CD1c-positive myeloid dendritic cell (primary cell): ENCODE results near the gene PARM1.
"Not testable (repeated sequence)": the region's sequence is repeated elsewhere in the genome, so short reads cannot be mapped to it uniquely, and the experiment has no call there.

Source experiments
- DNase-seq: peaks from one replicate; pipeline ENCODE4 v3.0.0-alpha.2; 2016; ENCODE audit errors: extremely low spot score

PARM1 gene

GRCh38 chr4:74983253-74983635 lies 50.3 kb downstream of the PARM1 start:
- DNase-seq, result no peak

GRCh38 chr4:74990276-74990875 lies 57.5 kb downstream of the PARM1 start:
- DNase-seq, result no peak

GRCh38 chr4:74994436-74994835 lies 61.5 kb downstream of the PARM1 start:
- DNase-seq, result not testable (repeated sequence)

- no peak for DNase-seq
These were observed 64.1 kb downstream of the PARM1 start for GRCh38 chr4:74996996-74997395.

- no peak for DNase-seq
These were observed 65.2 kb downstream of the PARM1 start for GRCh38 chr4:74997948-74998729.

GRCh38 chr4:74999714-75000309 lies 66.9 kb downstream of the PARM1 start:
- no peak for DNase-seq

- DNase-seq, result no peak
These were observed 69.0 kb downstream of the PARM1 start for GRCh38 chr4:75001871-75002270.

GRCh38 chr4:75002381-75002780 lies 69.5 kb downstream of the PARM1 start:
- DNase-seq, result no peak

- DNase-seq, result no peak
These were observed 71.1 kb downstream of the PARM1 start for GRCh38 chr4:75003979-75004378.

- DNase-seq, result no peak
These were observed 72.1 kb downstream of the PARM1 start for GRCh38 chr4:75004755-75005668.

GRCh38 chr4:75005727-75006126 lies 72.8 kb downstream of the PARM1 start:
- DNase-seq, result no peak

- DNase-seq, result no peak
These were observed 75.0 kb downstream of the PARM1 start for GRCh38 chr4:75007891-75008290.

- no peak for DNase-seq
These were observed 76.2 kb downstream of the PARM1 start for GRCh38 chr4:75009138-75009537.

- DNase-seq, result no peak
These were observed 78.3 kb downstream of the PARM1 start for GRCh38 chr4:75011131-75011795.

GRCh38 chr4:75015627-75016026 lies 82.7 kb downstream of the PARM1 start:
- no peak for DNase-seq

- DNase-seq, result no peak
These were observed 83.6 kb downstream of the PARM1 start for GRCh38 chr4:75016472-75016871.

GRCh38 chr4:75018811-75019479 lies 86.0 kb downstream of the PARM1 start:
- no peak for DNase-seq

GRCh38 chr4:75025431-75025830 lies 92.5 kb downstream of the PARM1 start:
- DNase-seq, result peak; percentile 6

GRCh38 chr4:75028196-75028854 lies 95.4 kb downstream of the PARM1 start:
- no peak for DNase-seq

- DNase-seq, result no peak
These were observed 97.1 kb downstream of the PARM1 start for GRCh38 chr4:75030028-75030427.
